ENCODE results near the gene CDH4.
A peak's percentile ranks its signal among the peaks of the same experiment; 100 is the strongest.

The CDH4 gene

DNA sequence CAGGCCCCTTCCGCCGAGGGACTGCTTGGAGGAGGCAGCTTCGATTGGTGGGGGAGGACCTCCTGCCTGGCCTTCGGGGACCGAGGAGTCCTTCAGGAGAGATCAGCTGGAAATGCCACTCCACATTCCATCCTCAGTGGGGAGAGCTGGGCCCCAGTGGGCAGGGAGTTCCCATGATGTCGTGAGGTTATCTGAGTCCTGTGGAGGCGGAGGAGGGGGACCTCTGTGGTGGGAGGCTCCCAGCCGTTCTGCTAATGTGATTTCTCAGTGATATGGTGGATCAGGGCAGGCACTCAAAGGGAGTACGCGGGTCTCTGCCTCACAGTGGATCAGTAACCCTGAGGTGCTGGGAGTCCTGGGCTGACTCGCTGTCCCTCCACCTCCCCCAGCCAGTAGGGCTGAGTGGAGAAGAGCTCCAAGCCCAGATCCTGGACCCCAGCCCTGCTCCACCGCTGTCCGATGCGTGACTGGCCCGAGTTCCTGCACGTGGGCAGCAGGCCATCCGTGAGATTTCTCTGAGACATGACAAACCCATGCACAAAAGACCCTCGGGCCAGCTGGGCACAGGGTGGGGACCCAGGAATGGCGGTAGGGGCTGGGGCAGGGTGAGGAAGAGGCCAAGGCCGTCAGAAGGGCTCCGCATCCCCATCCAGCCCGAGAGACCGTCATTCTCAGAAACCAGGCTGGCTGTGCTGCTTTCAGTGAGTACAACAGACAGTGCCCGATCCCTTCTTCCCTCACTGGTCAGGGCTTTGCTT is 617.9 kb downstream of the CDH4 start:
- no peak for DNase-seq (ENCODE audit: low spot score)

DNA sequence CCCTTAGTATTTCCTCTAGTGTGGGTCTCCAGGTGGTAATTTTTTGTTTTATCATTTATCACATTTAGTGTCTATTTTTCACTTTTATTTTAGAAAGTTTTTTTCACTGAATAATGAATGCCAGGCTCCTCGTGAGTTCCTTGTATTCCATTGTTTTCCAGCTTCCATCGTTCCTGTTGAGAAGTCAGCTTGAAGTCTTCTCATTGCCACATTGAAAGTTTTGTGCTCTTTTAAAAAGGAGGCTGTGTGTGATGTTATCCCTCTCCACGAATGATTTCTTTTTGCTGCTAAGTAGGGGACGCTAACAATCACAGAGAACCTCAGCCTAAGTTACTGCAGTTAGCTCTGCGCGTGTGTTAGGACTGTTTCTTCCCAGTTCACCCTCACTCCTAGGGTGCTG is 619.1 kb downstream of the CDH4 start:
- DNase-seq (ENCODE audit: low spot score), result no peak

DNA sequence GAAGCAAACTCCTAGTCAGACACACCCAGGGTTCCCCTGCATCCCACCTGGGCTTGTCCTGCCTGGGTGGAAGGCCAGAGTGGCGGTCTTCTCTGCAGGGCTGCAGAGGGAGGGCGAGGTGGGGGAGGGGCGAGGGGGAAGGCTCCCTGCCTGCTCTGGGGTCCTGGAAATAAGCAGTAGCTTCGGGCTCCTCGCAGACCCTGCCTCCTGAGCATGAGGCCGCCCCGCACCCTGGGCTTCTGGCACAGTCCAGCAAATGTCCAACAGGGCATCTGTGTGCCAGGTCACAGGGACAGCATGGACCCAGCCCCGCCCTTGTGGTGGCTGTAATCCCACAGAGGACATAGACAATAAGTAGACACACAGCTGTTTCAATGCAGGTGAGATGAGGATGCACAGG is 619.9 kb downstream of the CDH4 start:
- no peak for DNase-seq (ENCODE audit: low spot score)

DNA sequence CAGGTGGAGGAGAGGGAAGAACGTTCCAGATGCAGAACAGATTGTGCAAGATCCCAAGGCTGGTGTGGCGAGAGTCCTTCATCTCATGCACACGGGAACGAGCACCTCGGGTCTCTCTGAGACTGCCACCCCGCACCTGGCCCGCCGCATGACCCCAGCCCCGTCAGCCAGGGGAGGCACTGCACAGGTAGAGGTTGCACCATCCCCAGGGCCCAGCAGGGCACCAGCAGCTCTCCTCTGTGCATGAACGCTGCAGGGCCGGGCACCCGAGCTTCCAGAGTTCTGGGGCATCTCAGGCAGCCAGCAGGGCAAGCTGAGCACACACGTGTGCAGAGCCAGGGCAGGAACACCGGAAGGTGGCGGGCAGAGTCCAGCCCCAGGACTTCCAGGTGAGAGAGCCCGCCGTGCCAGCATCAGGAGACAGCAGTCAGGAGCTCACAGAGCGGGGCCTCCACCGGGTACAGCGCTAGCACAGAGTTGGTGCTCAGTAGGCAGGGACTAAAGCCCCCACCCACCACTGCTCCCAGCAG is 620.4 kb downstream of the CDH4 start:
- DNase-seq (ENCODE audit: low spot score), result no peak

DNA sequence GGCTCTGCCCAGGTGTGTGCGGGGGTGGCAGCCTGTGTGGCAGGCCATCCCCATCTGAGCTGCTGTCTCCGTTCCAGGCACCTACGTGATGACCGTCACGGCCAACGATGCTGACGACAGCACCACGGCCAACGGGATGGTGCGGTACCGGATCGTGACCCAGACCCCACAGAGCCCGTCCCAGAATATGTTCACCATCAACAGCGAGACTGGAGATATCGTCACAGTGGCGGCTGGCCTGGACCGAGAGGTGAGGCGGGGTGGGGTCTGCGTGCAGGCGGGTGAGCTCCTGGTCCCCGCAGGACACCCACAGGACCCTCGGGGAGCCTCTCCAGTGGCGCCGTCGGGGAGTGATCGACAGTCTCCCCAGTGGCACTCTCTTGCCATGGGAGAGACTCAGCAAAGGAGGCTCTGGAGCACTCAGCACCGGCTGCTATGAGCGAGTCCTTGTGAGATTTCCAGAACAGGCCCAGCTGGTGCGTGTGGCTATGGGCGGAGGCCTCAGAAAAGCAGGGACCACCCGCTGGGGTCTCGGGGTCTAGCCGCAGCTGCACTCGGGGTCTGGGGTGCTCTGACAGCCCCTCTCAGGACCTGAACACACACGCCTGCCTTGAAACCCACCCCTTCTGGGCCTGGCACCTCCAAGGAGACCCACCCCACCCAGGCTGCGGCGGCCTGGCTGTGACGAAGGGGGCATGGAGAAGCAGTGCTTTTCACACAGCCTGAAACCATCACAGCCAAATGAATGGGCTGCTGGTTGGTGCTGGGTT is 621.8 kb downstream of the CDH4 start:
- no peak for DNase-seq (ENCODE audit: low spot score)

DNA sequence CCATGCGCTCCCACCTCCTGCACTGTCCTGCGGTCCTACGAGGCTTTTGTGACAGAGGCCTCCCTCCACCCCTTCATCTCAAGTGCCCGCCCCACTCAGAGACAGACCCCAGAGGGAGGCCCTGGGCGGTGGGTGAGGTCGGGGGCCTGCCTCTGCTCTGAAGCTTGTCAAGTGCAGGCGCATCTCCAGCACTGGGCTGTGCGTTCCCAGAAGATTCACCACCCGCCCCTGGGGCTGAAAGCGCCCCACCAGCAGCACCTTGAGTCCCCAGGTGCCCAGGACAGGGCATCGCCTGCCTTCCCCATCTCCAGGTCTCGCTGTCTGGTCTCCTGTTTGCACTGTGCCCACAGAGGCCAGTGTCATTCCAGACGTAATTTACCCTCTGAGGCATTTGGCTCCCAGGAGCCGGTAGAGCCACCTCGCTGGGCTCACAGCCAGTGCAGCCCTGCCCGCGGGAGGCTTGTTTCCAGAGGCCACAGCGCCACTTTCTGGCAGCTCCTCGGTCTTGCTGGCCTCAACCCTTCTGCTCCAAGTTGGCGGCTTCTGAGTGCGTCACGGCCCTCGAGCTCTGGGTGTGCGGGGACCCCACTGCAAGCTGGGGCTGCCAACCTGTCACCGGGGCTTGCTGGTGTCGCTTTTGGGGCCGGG is 622.5 kb downstream of the CDH4 start:
- DNase-seq (ENCODE audit: low spot score), result peak; percentile 48

DNA sequence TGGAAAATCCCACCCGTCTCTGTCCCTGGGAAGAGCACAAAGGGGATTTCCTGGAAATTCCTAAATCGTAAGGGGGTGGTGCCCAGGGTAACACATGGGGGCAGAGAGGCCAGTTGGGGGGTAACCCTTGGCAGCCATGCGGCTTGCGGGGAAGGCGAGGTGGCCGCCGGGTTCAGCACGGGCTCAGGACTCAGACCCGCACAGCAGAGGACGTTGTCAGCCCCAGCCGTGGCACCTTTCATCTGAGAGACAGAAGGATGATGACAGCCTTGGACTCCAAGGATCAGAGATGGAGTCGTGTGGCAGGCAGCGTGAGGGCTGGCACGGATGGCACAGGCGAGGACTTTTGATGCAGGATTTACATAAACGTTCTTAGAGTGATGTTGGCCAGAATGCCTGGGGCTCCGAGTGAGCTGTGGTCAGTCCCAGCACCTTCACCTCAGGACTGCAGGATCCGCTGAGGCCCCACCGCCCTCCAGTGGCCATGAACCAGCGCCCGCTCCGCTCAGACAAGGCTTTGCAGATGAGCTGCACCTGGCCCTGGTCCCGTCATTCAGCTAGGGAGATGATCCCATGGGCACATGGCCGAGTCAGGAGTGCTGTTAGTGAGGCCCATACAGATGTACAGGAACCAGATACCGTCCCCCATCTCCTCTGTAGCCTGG is 623.3 kb downstream of the CDH4 start:
- DNase-seq (ENCODE audit: low spot score), result no peak

DNA sequence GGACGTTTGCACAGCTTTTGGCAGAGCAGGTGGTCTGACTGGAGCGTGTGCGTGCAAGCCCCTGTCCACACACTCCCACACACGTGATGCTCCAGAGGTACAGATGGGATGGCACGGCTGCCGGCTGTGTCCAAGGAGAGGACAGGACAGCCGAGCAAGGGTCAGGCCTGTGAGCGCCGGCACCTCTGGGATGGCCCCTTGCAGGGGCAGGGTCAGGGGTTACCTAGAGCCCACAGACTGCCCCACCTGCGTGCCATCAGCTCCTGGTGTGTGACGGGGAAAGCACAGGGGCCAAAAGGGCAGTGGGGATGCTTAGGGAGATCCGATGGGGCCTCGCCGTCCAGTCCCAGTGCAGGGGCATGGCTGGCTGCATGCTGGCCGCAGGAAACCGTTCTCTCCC is 623.9 kb downstream of the CDH4 start:
- no peak for DNase-seq (ENCODE audit: low spot score)

DNA sequence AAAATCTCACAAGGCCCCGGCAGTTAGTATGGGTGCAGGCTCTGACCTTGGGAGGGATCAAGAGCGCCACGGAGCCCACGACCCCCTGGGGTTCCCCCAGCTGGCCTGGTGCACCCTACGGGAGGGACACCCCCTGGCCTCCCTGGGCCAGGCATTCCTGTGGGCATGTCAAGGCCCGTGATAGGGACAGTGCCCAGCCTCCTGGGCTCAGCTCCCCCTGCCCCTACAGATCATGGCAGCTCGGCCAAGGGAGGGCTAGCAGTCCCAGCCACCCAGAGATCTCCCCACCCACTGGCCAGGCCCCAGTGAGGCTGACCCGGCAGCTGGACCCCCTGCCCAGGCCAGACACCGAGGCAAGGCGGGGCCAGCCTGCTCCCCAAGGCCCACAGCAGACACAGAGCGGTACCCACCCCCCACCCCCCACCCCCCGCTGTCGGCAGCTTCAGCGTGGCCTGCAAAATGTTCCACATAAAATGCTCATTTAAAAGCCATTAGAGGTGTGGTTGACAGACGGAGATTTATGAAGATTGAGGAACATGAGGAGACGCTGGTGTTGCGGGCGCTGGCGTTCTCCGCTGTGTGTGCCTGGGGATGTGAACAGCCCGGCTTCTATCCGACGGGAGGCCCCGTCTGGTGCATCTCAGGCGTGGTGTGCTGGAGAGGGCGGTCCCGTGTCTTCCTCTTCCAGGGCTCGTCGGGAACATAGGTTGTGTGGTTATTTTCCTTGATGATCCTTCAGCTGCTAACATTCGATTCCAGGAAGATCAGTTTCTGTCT is 625.1 kb downstream of the CDH4 start:
- no peak for DNase-seq (ENCODE audit: low spot score)

DNA sequence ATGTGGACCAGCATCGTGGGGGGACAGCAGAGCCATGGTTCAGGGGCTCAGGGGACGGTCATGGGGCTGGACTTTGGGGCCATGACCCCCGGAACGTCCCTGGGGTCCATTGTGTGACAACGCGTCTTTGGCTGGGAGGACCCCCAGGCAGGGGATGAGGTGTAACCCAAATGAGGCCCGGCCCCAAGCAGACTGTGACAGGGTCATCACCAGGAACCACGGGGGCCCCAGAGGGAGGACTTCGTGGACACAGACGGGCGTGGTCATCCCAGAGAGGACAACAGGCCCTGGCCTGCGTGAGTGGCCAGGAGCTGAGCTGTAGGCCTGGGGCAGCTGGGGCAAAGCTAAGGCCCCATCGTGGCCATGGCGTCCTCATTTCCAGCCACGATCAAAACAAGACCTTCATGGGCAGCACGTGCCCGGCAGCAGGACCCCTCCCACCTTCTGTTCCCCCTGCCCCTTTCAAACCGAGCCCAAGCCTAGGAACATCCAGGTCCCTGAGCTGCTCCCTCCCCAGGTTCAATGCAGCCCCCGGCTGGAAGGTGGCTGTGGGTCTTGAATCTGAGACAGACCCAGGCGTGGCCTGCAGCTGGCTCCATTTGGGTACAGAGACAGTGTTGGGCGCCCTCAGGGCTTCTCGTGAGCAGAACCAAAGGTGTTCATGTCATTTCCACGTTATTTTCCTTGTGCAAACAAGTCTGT is 625.9 kb downstream of the CDH4 start:
- DNase-seq (ENCODE audit: low spot score), result no peak

DNA sequence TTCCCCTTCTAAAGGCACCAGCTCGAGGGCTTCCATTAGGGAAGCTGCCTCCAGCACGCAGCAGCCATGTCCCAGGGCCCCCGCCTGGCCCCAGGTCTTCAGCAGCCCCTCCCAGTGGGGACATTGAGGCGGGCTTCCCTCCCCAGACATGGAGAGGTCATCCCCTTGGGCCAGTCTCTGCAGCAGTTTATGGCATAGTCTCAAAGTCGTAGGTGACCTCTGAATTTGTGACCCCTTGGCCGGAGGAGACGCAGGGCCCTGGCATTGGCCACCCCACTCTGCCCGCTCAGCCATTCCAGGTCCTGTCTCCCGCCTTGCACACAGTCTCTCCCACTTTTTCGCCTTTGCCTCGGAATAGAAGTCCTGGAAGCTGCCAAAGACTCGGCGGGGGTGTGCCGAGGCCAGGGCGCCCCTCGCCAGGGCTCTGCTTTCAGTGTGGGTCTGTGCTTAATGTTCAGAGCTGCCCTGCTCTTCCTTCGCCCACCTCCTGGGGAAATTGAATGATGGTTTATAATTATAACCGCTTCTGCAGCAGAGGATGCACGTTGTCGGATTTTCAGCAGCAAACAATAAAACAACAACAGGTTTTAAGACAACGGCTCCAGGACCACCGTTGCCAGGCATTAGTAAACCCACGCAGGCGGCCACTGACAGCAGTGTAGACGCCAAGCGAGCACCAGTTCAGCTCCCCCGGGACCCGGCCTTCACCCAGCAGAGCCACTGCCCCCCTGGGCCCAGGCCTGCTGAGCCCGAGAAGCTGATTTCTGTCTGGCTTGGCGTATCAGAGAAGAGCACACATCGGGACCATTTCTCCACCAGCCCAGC is 626.6 kb downstream of the CDH4 start:
- DNase-seq (ENCODE audit: low spot score), result no peak

DNA sequence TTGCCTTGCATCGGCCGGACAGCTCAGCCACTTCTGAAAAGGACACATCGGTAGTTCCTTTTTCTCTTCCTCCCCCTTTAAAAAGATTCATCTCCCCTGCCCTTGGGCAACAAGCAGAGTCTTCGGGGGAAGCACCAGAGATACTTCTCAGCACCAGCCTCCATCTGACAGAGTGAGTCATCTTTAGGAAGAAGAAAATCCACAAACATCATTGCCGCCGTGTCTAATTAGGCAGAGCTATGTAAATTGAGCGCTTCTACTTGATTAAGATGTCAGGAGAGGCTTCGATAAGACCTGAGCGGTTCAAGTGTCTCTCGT is 627.2 kb downstream of the CDH4 start:
- no peak for DNase-seq (ENCODE audit: low spot score)

DNA sequence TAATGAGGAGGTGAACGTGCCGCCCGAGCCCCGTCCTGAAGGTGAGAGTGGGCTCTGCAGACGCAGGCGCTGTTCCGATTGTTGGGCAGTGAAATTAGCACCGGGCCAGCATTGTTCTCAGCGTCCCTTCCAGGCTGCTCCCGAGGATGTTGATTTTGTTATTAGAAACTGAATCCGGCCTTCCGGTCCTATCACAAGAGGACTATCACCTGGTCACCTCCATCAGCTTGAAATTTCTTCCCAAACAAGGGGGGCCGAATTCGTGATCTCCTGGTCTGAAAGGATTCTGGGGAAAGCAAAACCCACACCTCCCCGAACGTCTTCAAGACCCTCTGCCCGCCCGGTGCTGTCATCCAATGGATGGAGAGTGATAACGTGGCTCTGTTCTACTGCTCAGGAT is 627.6 kb downstream of the CDH4 start:
- no peak for DNase-seq (ENCODE audit: low spot score)

DNA sequence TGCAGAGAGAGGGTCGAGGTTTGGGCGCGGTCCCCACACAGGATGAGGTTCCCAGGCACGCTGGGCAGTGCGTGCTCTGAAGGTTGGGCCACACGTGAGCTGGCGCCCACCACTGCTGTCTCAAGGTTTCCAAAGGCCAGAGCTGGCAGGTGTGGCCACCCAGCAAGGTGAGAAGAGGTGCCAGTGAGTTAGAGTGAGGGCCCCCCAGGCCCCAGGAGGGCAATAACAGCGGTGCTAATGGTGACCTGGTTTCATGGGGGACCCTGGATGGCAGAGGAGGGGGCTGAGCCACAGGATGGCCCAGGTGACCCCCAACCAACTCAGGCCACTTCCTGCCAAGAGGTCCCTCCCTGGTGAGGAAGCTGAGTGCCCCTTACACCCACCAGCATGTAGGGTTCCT is 628.6 kb downstream of the CDH4 start:
- DNase-seq (ENCODE audit: low spot score), result no peak

DNA sequence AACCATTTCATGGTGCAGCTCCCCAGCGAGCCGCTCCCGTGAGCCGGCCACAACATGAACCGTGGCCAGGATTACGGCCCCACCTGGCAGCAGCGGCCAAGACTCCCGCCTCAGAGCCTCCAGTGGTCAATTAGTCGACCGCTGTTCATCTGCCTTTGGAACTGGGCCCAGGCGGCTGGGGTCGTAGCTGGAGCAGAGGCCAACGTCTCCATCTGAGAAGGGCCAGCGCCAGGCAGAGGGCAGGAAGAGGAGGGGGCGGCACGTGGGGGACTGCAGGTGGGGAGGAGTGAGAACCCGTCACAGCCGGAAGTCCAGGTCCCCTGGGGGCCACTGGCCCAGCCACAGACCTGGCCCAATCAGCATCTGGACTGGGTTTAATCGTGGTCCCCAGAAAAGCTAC is 629.4 kb downstream of the CDH4 start:
- no peak for DNase-seq (ENCODE audit: low spot score)

DNA sequence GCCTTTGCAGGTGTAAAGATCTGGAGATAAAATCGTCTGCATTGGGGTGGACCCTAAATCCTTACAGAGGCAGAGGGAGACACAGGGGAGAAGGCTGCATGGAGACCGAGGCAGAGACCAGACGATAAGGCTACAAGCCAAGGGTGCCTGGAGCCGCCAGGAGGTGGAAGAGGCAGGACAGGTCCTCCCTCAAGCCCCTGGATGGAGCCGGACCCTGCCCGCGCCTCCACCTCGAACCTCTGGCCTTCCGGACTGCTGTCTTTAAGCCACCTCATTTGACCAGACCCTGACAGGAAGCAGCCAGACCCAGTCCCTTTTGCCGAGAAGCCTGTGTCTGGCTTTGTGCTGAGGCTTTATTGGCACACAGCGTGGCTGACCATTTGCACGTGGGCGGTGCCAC is 629.8 kb downstream of the CDH4 start:
- no peak for DNase-seq (ENCODE audit: low spot score)

DNA sequence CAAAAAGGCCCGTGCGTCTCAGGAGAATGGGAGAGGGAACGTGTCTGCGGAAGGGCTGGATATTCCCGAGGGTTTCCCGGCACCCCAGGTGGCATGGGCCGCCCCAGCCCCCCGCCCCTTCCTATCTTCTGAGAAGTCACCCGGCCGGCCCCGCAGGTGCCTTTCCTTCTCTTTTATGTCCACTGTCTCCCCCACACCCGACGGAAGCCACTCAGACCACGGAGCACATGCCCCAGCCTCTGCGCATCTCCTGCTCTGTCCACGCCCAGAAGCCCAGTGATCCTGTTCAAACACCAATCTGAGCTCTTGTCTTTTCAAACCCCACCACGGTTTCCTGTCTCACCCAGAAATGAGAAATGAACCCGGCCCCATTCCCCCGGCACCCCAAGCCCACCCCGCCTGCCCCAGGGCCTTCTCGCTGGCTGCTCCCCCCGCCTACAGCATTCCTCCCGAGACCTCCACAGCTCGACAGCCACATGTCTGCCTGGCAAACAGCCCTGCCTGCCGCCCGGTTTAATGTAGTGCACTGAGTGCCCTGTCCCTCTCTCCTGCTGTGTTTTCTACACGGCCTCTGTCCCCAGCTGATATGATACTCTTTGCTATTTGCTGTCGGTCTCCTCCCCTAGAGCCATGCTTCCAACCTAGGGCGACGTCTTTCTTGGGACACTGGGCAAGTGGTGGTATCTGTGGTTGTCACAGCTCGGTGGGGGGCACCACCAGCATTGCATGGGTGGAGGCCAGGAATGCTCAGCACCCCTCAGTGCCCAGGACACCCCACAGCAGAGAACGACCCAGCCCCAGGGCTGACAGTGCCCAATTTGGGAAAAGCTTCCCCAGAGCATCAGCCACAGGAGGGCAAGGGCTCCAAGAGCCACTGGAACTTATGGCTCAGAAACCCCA is 630.9 kb downstream of the CDH4 start:
- DNase-seq (ENCODE audit: low spot score), result no peak

DNA sequence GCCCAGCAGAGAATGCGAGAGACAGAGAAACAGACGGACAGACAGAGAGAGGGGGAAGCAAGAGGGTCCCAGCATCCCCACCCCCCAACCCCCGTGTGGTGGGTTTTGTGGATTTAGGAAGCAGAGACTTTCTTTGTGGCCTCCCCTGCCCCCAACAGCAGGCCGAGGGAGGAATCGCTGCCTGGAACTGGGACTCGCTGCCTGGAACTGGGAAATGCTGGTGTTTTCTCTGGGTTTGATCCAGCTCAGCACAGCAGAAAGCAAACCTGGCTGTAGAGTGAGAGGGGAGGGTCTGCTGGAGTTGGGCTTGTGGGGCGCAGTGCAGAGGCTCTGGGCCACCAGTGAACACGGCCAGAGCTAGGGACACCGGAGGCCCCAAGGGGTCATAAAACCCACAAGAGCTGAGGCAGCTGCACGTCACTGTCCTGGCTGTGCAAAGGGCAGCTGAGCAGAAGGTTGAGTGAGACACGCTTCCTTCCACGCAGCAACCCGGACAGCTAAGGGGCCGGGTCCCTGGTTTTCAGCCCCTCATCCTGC is 631.9 kb downstream of the CDH4 start:
- no peak for DNase-seq (ENCODE audit: low spot score)
